NB4 (cell line): ENCODE results near the gene SERPINE3.

ENCODE experiments used
- POLR2A ChIP-seq: IDR thresholded peaks from 2 replicates; pipeline ENCODE4 v1.6.1; 2011; ENCODE audit warnings: mild to moderate bottlenecking; ENCODE audit not compliant: insufficient read length; ENCODE audit errors: extremely low read depth
- TF ChIP-seq, protein P1 (sequence below): IDR thresholded peaks from 2 replicates; pipeline ENCODE4 v1.6.1; 2011; ENCODE audit warnings: low read depth, low read length
- TF ChIP-seq, protein P2 (sequence below): IDR thresholded peaks from one replicate; pipeline ENCODE4 v1.5.1; 2012; ENCODE audit warnings: low read depth, low read length

DNA sequence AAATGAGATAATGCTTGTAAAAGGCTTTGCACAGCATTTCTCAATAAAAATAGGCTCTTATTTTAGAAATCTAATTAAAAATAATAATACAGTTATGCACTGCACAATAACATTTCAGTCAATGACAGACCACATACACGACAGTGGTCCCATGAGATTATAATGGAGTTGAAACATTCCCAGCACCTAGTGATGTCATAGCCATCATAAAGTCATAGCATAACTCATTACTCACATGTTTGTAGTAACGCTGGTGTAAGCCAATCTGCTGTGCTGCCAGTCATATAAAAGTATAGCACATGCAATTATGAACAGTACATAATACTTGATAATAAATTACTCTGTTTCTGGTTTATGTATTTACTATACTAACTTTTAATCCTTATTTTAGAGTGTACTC lies 12.7 kb upstream of the SERPINE3 start:
- TF ChIP-seq, protein P1, sequence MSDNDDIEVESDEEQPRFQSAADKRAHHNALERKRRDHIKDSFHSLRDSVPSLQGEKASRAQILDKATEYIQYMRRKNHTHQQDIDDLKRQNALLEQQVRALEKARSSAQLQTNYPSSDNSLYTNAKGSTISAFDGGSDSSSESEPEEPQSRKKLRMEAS = no peak
- TF ChIP-seq, protein P2, sequence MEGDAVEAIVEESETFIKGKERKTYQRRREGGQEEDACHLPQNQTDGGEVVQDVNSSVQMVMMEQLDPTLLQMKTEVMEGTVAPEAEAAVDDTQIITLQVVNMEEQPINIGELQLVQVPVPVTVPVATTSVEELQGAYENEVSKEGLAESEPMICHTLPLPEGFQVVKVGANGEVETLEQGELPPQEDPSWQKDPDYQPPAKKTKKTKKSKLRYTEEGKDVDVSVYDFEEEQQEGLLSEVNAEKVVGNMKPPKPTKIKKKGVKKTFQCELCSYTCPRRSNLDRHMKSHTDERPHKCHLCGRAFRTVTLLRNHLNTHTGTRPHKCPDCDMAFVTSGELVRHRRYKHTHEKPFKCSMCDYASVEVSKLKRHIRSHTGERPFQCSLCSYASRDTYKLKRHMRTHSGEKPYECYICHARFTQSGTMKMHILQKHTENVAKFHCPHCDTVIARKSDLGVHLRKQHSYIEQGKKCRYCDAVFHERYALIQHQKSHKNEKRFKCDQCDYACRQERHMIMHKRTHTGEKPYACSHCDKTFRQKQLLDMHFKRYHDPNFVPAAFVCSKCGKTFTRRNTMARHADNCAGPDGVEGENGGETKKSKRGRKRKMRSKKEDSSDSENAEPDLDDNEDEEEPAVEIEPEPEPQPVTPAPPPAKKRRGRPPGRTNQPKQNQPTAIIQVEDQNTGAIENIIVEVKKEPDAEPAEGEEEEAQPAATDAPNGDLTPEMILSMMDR = no peak
- TF ChIP-seq POLR2A = no peak
